ENCODE measurements around the gene NLRP3. TPM values are rescaled to one million over a fixed set of nuclear protein-coding genes. Genes with fewer than 3 reads are reported as not detected.

NLRP3 gene
- total and polyA plus RNA-seq, 10 of the 15 experiments (the other 5 are each of a cell fraction or from before 2014, with no cell fraction given) = 1.8 to 10.4 (median 5.0) TPM

GRCh38 chr1:247440001-247440620, 24.1 kb downstream of the NLRP3 start:
- POLR2A ChIA-PET = interaction anchor here (0.7 to 2.0 kb wide), 5 partner anchors 9 to 50 kb away, joined by 3 to 10 read pairs (median 5); partner anchors contain the start of gene NLRP3
- RAD21 ChIA-PET (ENCODE audit: unreplicated experiment) = interaction anchor here (0.7 to 3.3 kb wide), 10 partner anchors 10 to 82 kb away, joined by 3 to 25 read pairs (median 4); partner anchors contain the start of gene NLRP3
- no peaks in the 10 kb centered on the region for H4K20me1 ChIP-seq (ENCODE audit: control insufficient read depth, insufficient read depth)
- peaks cover 9% of the 10 kb centered on the region for H3K9me3 ChIP-seq (replicated peaks; ENCODE audit: control insufficient read depth, insufficient read depth, low read length)
- intact Hi-C loops (cut with micrococcal nuclease; ENCODE audit: unreplicated experiment) = loop anchor here (1.0 to 5.0 kb wide), 3 partner anchors 30 to 50 kb away; no protein-coding TSS in a partner anchor
- CTCF ChIA-PET = interaction anchor here (0.8 to 4.3 kb wide), 9 partner anchors 9 to 67 kb away, joined by 3 to 31 read pairs (median 3); no protein-coding TSS in a partner anchor
- H3K4me1 ChIP-seq (ENCODE audit: control insufficient read depth, insufficient read depth, low read length) = peaks cover 29% of the 10 kb centered on the region
- H3K27ac ChIP-seq (ENCODE audit: control insufficient read depth, insufficient read depth) = peak overlapping the region; percentile 63; the same call in 1 of the 2 replicates
- in situ Hi-C loops (cut with MboI) = no loop called here
- peaks cover 0 to 3% of the 10 kb centered on the region in 2 experiments; a peak in 2 of 4 replicates for H3K36me3 ChIP-seq (ENCODE audit: control insufficient read depth in 2 of 2, insufficient read depth in 2 of 2, low read length in 1 of 2)
- H2AFZ ChIP-seq (ENCODE audit: control insufficient read depth, low read depth, low read length) = peak overlapping the region; percentile 37; the same call in 1 of the 2 replicates
- H3K27me3 ChIP-seq (replicated peaks in 1 of 2; ENCODE audit: control insufficient read depth in 2 of 2, insufficient read depth in 2 of 2, low read length in 1 of 2) = no peaks in the 10 kb centered on the region; a peak in 1 of 4 replicates
- no peak overlapping the region for H3K9ac ChIP-seq (ENCODE audit: control insufficient read depth, insufficient read depth, low read length)
- peak; percentile 81 for DNase-seq (ENCODE audit: low read depth, low spot score)
- no peak overlapping the region; the same call in 1 of the 2 replicates for H3K4me3 ChIP-seq
- 9% methylated on average over 6 of the region's 6 CpGs for WGBS (ENCODE audit: insufficient coverage, insufficient replicate concordance, low lambda C conversion rate, missing lambda C conversion rate)
- peak; percentile 96 for ATAC-seq
- FAIRE-seq = peak; percentile 31
- no peaks in the 10 kb centered on the region for H3K79me2 ChIP-seq (ENCODE audit: control insufficient read depth, insufficient read depth, low read length)
- SMC1A ChIA-PET (ENCODE audit: uncharacterized antibody, unreplicated experiment) = interaction anchor here (0.6 to 8.3 kb wide), 14 partner anchors 8 to 52 kb away, joined by 3 to 80 read pairs (median 4); partner anchors contain the start of gene NLRP3
- H3K4me2 ChIP-seq (ENCODE audit: control insufficient read depth, insufficient read depth) = peak overlapping the region; percentile 31
- BruUV-seq (replicated peaks) = no TSS peak
- TF ChIP-seq CHD4 (IDR thresholded peaks at IDR 0.05) (no peak), SRF (IDR thresholded peaks at IDR 0.05; ENCODE audit: low read depth in 2 of 2, low read length in 2 of 2) (no peak), MYC (IDR thresholded peaks at IDR 0.05; ENCODE audit: insufficient read depth, insufficient read length, insufficient replicate concordance, low read length, severe bottlenecking) (no peak), MTA2 (IDR thresholded peaks at IDR 0.05; ENCODE audit: low read depth) (peak; percentile 96), TCF7 (IDR thresholded peaks at IDR 0.05; ENCODE audit: borderline replicate concordance) (peak; percentile 45; the same call in 1 of the 2 replicates), SPI1 (IDR thresholded peaks at IDR 0.05; ENCODE audit: borderline replicate concordance, insufficient read depth, low read depth, low read length) (peak; percentile 85), SIX5 (IDR thresholded peaks at IDR 0.05; ENCODE audit: low read depth, low read length, severe bottlenecking) (peak; percentile 6), NR2C1 (IDR thresholded peaks at IDR 0.05) (no peak; the same call in none of the 2 replicates), ZNF687 (IDR thresholded peaks at IDR 0.05) (peak; percentile 74), CBX5 (IDR thresholded peaks at IDR 0.05; ENCODE audit: low read depth) (peak; percentile 70; the same call in 1 of the 2 replicates), MAX (IDR thresholded peaks at IDR 0.05; ENCODE audit: low read depth, low read length) (peak; percentile 54; the same call in 1 of the 2 replicates), JUND (IDR thresholded peaks at IDR 0.05; ENCODE audit: low read depth, low read length) (no peak), ZNF24 (IDR thresholded peaks at IDR 0.05) (no peak; the same call in 1 of the 2 replicates)
- TF ChIP-seq, protein P1, sequence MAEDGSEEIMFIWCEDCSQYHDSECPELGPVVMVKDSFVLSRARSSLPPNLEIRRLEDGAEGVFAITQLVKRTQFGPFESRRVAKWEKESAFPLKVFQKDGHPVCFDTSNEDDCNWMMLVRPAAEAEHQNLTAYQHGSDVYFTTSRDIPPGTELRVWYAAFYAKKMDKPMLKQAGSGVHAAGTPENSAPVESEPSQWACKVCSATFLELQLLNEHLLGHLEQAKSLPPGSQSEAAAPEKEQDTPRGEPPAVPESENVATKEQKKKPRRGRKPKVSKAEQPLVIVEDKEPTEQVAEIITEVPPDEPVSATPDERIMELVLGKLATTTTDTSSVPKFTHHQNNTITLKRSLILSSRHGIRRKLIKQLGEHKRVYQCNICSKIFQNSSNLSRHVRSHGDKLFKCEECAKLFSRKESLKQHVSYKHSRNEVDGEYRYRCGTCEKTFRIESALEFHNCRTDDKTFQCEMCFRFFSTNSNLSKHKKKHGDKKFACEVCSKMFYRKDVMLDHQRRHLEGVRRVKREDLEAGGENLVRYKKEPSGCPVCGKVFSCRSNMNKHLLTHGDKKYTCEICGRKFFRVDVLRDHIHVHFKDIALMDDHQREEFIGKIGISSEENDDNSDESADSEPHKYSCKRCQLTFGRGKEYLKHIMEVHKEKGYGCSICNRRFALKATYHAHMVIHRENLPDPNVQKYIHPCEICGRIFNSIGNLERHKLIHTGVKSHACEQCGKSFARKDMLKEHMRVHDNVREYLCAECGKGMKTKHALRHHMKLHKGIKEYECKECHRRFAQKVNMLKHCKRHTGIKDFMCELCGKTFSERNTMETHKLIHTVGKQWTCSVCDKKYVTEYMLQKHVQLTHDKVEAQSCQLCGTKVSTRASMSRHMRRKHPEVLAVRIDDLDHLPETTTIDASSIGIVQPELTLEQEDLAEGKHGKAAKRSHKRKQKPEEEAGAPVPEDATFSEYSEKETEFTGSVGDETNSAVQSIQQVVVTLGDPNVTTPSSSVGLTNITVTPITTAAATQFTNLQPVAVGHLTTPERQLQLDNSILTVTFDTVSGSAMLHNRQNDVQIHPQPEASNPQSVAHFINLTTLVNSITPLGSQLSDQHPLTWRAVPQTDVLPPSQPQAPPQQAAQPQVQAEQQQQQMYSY (CRISPR knock-in tag; IDR thresholded peaks at IDR 0.05) = no peak
